ENCODE data around the gene UGT3A2.

GRCh38 chr5:36073595-36074216 lies 7.0 kb upstream of the UGT3A2 start:
- TF ChIP-seq CTCF (IDR thresholded peaks at IDR 0.05; ENCODE audit: control extremely low read depth in 1 of 3, insufficient read depth in 1 of 3, low read depth in 1 of 3, low read length in 3 of 3) = peak in 2 of 3 experiments; percentile 60 to 78; a peak in 3 of 4 replicates
- peak; percentile 77 to 80 for TF ChIP-seq RAD21 (IDR thresholded peaks at IDR 0.05 in 1 of 2, conservative IDR thresholded peaks at IDR 0.05 in 1 of 2; ENCODE audit: low read depth in 2 of 2, low read length in 2 of 2)
- no peak for TF ChIP-seq CHD2 (IDR thresholded peaks at IDR 0.05; ENCODE audit: low read length)

All from H1 (cell line).